G401.6 (cell line): ENCODE results near the gene SUN5.
"Not testable (repeated sequence)": the region's sequence is repeated elsewhere in the genome, so short reads cannot be mapped to it uniquely, and the experiment has no call there.

Source experiments
- FAIRE-seq: peaks from 2 replicates; lab custom pipeline; 2012; peaks lifted over from hg19 to GRCh38; lab: Jason Lieb, UNC

Gene SUN5

GRCh38 chr20:32976746-32977145 lies 27.5 kb downstream of the SUN5 start:
- no peak for FAIRE-seq

- FAIRE-seq: no peak
These were observed 28.2 kb downstream of the SUN5 start for GRCh38 chr20:32975698-32976674.

- FAIRE-seq: not testable (repeated sequence)
These were observed 29.1 kb downstream of the SUN5 start for GRCh38 chr20:32975121-32975520.

- not testable (repeated sequence) for FAIRE-seq
These were observed 29.8 kb downstream of the SUN5 start for GRCh38 chr20:32974204-32975064.

- no peak for FAIRE-seq
These were observed 31.0 kb downstream of the SUN5 start for GRCh38 chr20:32973077-32973717.

- no peak for FAIRE-seq
These were observed 31.8 kb downstream of the SUN5 start for GRCh38 chr20:32972181-32973076.

- no peak for FAIRE-seq
These were observed 32.5 kb downstream of the SUN5 start for GRCh38 chr20:32971703-32972161.

GRCh38 chr20:32970973-32971300 lies 33.3 kb downstream of the SUN5 start:
- no peak for FAIRE-seq

GRCh38 chr20:32970115-32970972 lies 33.9 kb downstream of the SUN5 start:
- FAIRE-seq: no peak

GRCh38 chr20:32969356-32970114 lies 34.7 kb downstream of the SUN5 start:
- FAIRE-seq: no peak

- no peak for FAIRE-seq
These were observed 35.6 kb downstream of the SUN5 start for GRCh38 chr20:32968478-32969241.

- no peak for FAIRE-seq
These were observed 36.2 kb downstream of the SUN5 start for GRCh38 chr20:32967961-32968457.

- FAIRE-seq: no peak
These were observed 37.1 kb downstream of the SUN5 start for GRCh38 chr20:32966881-32967781.

- no peak for FAIRE-seq
These were observed 37.9 kb downstream of the SUN5 start for GRCh38 chr20:32966382-32966781.

- FAIRE-seq: no peak
These were observed 38.5 kb downstream of the SUN5 start for GRCh38 chr20:32965581-32966373.

GRCh38 chr20:32965115-32965514 lies 39.1 kb downstream of the SUN5 start:
- FAIRE-seq: no peak

GRCh38 chr20:32964575-32964974 lies 39.7 kb downstream of the SUN5 start:
- no peak for FAIRE-seq
